Duodenal mucosa (tissue), 2 donors: ENCODE results near the gene RIPPLY1.

Experiments used
- H3K27ac ChIP-seq: one replicate; pipeline ENCODE4 v1.7.0; 2013; ENCODE audit warnings: low read depth, low read length
- H3K27me3 ChIP-seq, 2 donors: one replicate each; pipeline ENCODE4 v1.7.0; 2013; ENCODE audit warnings: low read length in 2 of 2, control low read depth in 1 of 2; ENCODE audit not compliant: insufficient read depth in 2 of 2, control insufficient read depth in 1 of 2
- H3K36me3 ChIP-seq, 2 donors: one replicate each; pipeline ENCODE4 v1.7.0; 2013; ENCODE audit warnings: low read length in 2 of 2, control low read depth in 1 of 2; ENCODE audit not compliant: insufficient read depth in 2 of 2, control insufficient read depth in 1 of 2
- H3K4me1 ChIP-seq, 2 donors: one replicate each; pipeline ENCODE4 v1.7.0; 2013; ENCODE audit warnings: low read length in 2 of 2, control low read depth in 1 of 2; ENCODE audit not compliant: insufficient read depth in 2 of 2, control insufficient read depth in 1 of 2
- H3K4me3 ChIP-seq, 2 donors: one replicate each; pipeline ENCODE4 v1.7.0; 2013; ENCODE audit warnings: low read length in 2 of 2, low read depth in 1 of 2
- H3K9ac ChIP-seq, 2 donors: one replicate each; pipeline ENCODE4 v1.7.0; 2013; ENCODE audit warnings: low read length in 2 of 2, low read depth in 1 of 2
- H3K9me3 ChIP-seq, 2 donors: one replicate each; pipeline ENCODE4 v1.7.0; 2013; ENCODE audit warnings: low read length in 2 of 2, control low read depth in 1 of 2; ENCODE audit not compliant: control insufficient read depth in 1 of 2

The RIPPLY1 gene

DNA sequence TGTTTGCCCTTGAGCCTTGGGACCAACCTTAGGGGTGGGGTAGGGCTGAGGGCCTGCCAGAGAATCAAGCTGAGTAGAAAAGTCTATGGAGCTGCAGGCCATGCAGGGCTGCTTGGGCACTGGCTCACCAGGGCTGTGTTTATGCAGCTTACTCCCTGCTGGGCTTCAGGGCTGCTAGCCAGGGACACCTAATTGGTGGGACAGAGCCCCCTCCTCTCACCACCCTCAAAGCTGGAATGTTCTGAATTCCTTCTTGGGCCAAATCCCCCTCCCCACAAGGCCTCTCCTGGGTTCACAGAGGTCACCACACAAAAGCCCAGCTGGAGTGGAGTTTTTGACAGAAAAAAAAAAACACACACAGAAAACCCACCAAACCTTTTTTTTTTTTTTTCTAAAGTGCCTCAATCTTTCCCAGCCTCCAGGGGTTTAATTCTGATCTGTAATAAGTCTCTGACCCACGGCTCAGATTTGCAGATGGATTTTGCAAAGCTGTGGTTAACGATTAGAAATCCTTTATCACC is 16.9 kb upstream of the RIPPLY1 start, which contains the start of gene CLDN2:
Gene CLDN2, plus strand, starts transcription at position 471 of the 521 bp plus-strand sequence. CDS start 7,827 bp downstream, outside the sequence.
- H3K9ac ChIP-seq = no peak within 1 kb of the TSS
- no peaks in the 10 kb centered on the region for H3K9me3 ChIP-seq
- H3K27me3 ChIP-seq = no peaks in the 10 kb centered on the region
- H3K4me1 ChIP-seq = peaks cover 6 to 11% of the 10 kb centered on the region in 2 donors
- no peak within 1 kb of the TSS for H3K4me3 ChIP-seq
- H3K27ac ChIP-seq = no peak within 1 kb of the TSS
- no peaks in the 10 kb centered on the region for H3K36me3 ChIP-seq

DNA sequence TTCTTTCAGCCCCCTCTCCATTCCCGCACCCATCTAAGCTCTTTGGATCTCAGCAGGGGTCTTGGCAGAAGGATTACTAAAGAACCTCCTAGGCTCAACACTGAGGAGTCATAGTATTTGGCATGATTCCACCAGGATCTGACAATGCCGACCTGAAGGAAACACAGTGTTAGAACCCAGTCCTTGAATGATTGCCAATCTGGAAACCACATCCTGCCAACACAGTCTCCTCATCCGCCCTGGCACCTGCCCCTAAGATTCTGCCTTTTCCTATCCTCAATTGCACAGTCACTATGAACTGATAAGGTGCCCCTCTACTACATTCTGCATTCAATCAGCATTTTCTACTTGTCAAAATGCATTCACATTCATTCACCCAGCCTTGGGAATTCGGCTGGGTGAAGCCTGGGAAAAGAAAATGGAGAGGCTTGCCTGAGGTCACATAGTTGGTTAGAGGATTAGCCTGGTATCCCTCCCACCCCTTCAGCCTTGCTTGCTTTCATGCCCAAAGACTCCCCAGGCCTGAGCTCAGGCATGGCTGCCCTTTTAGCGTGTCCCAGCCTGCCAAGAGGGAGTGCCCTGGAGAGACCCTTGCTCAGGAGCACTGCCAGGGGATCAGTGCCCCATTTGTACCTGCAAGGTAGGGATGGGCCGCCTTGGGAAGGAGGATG is 14.8 kb upstream of the RIPPLY1 start:
- no peaks in the 10 kb centered on the region for H3K9me3 ChIP-seq
- H3K27me3 ChIP-seq = no peaks in the 10 kb centered on the region
- H3K36me3 ChIP-seq = no peaks in the 10 kb centered on the region
- no peak overlapping the region for H3K27ac ChIP-seq
- no peak overlapping the region for H3K9ac ChIP-seq
- H3K4me1 ChIP-seq = peaks cover 6 to 18% of the 10 kb centered on the region in 2 donors
- no peak overlapping the region for H3K4me3 ChIP-seq

DNA sequence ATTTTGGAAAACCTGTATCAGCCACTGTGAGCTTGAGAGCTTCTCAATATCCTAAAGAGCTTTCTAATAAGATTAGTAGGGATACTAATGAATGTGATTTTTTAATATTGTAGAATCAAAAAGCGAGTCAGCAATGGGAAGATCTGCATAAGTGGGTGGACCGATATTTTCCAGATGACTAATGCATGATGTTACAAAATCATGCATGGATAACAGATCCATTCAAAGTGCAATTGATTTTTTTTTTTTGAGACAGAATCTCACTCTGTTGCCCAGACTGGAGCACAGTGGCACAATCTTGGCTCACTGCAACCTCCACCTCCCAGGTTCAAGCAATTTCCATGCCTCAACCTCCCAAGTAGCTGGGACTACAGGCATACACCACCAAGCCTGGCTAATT is 9.7 kb upstream of the RIPPLY1 start:
- Histone ChIP-seq H3K9ac (no peak overlapping the region), H3K27ac (no peak overlapping the region), H3K4me1 (peaks cover 1 to 13% of the 10 kb centered on the region in 2 donors), H3K27me3 (no peaks in the 10 kb centered on the region), H3K9me3 (no peaks in the 10 kb centered on the region), H3K4me3 (no peak overlapping the region), H3K36me3 (no peaks in the 10 kb centered on the region)

DNA sequence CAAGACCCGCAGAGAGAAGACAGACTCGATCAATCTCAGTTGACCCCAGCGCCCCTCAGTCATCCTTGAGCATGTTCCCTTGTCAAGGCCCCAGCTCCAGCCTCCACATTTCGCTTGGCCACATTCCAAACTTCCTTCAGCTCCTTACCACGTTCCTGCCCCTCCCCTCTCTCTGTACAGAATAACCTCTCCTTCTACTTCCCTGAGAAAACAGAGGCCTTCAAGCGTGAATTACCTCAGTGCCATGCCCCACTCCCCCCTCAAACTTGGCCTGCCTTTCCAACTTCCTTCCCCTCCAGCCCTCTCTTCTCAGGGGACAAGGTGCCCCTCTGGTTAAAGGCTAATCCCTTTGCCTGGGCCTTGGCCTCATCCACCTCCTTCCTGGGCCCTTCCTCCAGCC is 3.2 kb upstream of the RIPPLY1 start:
- Histone ChIP-seq H3K9ac (no peak overlapping the region), H3K27me3 (no peaks in the 10 kb centered on the region), H3K36me3 (no peaks in the 10 kb centered on the region), H3K4me1 (peaks cover 18 to 25% of the 10 kb centered on the region in 2 donors), H3K4me3 (no peak overlapping the region), H3K27ac (no peak overlapping the region), H3K9me3 (no peaks in the 10 kb centered on the region)

DNA sequence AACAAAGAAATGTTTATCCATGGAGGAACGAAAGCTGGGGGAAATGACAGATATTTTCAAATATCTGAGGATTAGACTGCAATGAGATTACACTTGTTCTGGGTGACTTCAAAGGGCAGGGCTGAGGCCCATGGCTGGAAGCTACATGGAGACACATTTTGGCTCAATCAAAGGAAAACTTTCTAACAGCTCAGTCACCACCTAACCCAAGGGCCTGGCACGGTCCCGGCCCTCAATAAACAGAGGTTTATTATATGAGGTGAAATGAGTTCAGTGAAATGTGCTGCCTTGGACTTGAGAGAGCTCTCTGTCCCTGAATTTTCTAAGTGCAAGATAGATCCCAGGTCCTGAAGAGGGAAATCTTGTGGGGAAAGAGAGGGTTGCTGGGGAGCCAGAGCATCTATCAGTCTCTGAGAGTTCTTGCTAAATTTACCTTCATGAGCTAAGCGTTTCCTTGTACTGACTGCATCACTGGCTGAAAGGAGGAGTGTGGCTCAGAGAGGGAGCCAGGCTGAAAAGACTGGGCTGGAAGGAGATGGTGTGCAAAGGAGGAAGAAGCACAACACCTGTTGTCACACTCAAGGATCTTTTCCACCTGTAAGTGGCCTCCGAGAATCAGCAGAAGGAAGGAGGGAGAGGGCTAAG is 2.0 kb upstream of the RIPPLY1 start:
- no peaks in the 10 kb centered on the region for H3K27me3 ChIP-seq
- no peaks in the 10 kb centered on the region for H3K36me3 ChIP-seq
- H3K27ac ChIP-seq = no peak overlapping the region
- H3K4me1 ChIP-seq = peaks cover 23 to 28% of the 10 kb centered on the region in 2 donors
- no peak overlapping the region for H3K9ac ChIP-seq
- no peak overlapping the region for H3K4me3 ChIP-seq
- H3K9me3 ChIP-seq = no peaks in the 10 kb centered on the region

DNA sequence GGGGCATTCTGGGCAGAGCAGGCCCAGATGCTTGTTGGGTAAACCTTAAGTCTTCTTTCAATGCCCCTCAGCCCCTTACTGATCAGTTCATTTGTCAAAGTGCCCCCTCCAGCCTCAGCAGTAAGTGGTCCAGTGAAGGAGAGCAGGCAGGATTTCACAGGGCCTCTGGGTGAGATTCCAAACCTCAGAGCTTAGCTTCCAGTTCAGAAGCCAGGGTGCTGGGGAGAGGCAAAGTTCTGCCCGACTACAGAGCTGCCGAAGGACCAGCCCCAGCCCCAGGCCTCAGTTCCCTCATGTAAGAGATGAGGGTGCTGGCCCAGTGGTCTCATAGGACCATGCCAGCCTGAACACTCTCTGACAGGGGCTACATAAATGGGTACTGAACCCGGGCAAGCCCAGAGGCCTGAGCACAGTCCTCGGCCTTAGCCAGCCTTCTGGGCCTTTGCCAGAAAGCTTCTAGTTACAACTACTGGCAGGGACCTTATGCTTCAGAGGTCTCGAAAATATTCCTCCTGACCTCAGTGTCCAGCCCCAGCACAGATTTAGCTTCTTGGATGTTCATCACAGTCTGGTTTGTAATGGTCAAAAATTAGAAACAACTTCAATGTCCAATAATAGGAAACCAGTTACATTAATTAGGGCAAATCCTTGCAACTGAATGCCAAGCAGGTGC is 851 bp upstream of the RIPPLY1 start:
- Histone ChIP-seq H3K4me3 (no peak overlapping the region), H3K36me3 (no peaks in the 10 kb centered on the region), H3K9me3 (no peaks in the 10 kb centered on the region), H3K4me1 (peaks cover 23 to 28% of the 10 kb centered on the region in 2 donors), H3K27me3 (no peaks in the 10 kb centered on the region), H3K27ac (no peak overlapping the region), H3K9ac (no peak overlapping the region)

DNA sequence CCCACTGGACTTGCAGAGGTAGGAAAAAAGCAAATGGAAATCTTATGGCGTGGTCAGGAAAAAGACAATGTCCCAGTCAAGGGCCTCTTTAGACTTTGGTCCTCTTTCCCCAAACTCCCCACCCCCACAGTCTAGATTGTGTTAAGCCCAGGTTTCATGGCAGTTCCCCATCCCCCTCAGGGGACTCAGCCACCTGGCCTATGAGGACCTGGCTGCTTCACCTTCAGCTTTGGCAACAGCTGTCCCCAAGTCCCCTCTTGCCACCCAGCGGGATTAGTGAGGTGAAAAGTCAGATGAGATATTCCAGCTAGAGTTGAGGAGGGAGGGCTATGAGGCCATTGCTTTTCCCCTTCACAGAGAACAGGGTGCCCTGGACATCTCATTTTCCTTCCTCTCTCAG is 457 bp downstream of the RIPPLY1 start:
- Histone ChIP-seq H3K4me1 (peaks cover 23 to 31% of the 10 kb centered on the region in 2 donors), H3K36me3 (no peaks in the 10 kb centered on the region), H3K27me3 (no peaks in the 10 kb centered on the region), H3K27ac (no peak overlapping the region), H3K9me3 (no peaks in the 10 kb centered on the region), H3K4me3 (no peak overlapping the region), H3K9ac (no peak overlapping the region)

DNA sequence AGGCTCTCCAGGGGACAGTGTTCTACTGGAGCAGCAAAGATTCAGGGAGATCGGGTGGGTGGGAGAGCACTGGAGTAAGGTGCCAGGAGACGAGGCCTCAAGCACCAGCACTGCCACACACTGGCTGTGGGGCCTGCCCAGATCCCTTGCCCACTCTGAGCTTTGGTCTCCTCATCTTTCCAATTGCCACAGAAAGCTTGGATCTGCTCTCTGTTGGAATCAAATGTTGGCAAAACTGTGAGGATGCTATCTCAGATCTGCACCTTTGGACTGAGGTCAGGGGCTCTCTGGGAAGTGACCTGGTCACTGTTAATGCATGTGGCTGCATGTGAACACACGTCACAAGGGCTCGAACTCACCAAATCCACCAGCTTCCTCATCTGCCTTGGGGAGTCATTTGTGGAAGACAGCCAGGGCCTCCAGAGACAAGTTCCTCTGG is 1.3 kb downstream of the RIPPLY1 start:
- H3K27ac ChIP-seq = no peak overlapping the region
- no peaks in the 10 kb centered on the region for H3K9me3 ChIP-seq
- peaks cover 23 to 31% of the 10 kb centered on the region in 2 donors for H3K4me1 ChIP-seq
- H3K9ac ChIP-seq = no peak overlapping the region
- no peaks in the 10 kb centered on the region for H3K36me3 ChIP-seq
- no peaks in the 10 kb centered on the region for H3K27me3 ChIP-seq
- H3K4me3 ChIP-seq = no peak overlapping the region

DNA sequence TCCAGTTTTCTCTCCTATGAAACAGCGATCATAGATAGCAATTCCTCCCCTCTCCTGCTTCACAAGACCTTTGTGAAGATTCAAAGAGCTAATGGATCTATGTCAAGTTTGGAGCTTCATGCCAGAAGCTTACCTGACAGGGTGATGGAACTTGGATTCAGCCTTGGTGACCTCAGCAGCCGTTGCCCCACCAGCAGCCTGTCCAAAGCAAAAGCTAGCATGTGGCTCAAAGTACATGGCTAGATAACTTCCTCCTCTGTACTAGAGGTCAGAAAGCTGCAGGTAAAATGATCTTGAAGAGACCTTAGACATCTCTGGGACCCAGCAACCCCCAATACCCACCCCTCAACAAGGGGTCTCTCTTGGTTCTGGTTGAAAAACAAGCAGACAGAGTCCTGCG is 1.8 kb downstream of the RIPPLY1 start:
- H3K27me3 ChIP-seq = no peaks in the 10 kb centered on the region
- H3K36me3 ChIP-seq = no peaks in the 10 kb centered on the region
- H3K4me3 ChIP-seq = no peak overlapping the region
- H3K27ac ChIP-seq = no peak overlapping the region
- no peaks in the 10 kb centered on the region for H3K9me3 ChIP-seq
- H3K4me1 ChIP-seq = peaks cover 21 to 31% of the 10 kb centered on the region in 2 donors
- H3K9ac ChIP-seq = no peak overlapping the region

DNA sequence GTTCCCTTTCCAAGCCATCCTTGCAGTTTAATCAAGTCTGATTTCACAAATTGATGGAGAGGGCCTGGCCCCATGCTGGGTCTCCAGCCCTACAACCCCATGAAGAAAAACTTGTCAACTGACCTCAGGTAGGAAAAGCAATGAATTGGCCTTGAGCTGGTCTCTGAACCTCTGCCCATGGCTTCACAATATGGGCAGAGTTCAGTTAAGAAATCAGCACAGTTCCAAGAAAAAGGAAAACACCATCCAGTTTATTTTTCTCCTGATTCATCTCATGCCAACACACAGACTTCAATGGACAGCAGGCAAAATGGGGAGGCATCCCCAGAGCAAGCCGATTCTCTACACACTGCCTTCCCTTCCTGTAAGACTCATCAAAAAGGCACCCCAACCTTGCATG is 3.3 kb downstream of the RIPPLY1 start:
- Histone ChIP-seq H3K27me3 (no peaks in the 10 kb centered on the region), H3K9ac (no peak overlapping the region), H3K36me3 (no peaks in the 10 kb centered on the region), H3K4me3 (no peak overlapping the region), H3K4me1 (peaks cover 14 to 20% of the 10 kb centered on the region in 2 donors), H3K27ac (no peak overlapping the region), H3K9me3 (no peaks in the 10 kb centered on the region)
